ENCODE measurements around the gene AHCYL2. TPM values are rescaled to one million over a fixed set of nuclear protein-coding genes. Genes with fewer than 3 reads are reported as not detected.

The AHCYL2 gene
- total RNA-seq, 1 donor from 2014 or later, result 19.9 TPM

DNA sequence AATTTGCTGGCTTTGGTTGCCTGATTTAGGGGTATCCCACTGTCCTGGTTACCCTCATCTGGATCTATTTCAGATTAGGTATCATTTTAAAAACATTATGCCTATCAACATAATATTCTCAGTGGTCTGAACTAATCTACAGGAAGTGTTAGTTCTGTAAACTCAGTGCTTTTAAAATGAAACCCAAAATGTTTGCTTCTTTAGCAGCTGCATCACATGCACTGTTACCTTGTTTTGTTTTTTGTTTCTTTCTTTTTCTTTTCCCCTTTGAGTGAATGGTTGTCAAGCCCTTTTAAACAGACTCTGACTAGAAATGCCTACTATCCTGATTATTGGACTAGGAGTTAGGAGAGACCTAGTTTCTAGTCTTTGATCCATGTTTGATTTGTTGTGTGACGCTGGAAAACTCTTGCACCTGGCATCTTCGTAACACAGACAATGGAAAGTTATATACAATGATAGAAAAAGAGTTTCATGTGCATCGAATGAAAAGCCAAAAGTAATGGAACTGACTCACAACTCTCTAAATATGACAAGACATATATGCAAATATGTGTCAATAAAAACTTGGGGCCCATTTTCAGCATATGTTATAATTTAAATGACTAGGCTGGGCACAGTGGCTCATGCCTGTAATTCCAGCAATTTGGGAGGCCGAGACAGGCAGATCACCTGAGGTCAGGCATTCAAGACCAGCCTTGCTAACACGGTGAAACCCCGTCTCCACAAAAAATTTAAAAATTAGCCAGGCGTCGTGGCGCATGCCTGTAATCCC, 157.1 kb downstream of the AHCYL2 start:
- TF ChIP-seq, protein P1, sequence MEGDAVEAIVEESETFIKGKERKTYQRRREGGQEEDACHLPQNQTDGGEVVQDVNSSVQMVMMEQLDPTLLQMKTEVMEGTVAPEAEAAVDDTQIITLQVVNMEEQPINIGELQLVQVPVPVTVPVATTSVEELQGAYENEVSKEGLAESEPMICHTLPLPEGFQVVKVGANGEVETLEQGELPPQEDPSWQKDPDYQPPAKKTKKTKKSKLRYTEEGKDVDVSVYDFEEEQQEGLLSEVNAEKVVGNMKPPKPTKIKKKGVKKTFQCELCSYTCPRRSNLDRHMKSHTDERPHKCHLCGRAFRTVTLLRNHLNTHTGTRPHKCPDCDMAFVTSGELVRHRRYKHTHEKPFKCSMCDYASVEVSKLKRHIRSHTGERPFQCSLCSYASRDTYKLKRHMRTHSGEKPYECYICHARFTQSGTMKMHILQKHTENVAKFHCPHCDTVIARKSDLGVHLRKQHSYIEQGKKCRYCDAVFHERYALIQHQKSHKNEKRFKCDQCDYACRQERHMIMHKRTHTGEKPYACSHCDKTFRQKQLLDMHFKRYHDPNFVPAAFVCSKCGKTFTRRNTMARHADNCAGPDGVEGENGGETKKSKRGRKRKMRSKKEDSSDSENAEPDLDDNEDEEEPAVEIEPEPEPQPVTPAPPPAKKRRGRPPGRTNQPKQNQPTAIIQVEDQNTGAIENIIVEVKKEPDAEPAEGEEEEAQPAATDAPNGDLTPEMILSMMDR (IDR thresholded peaks at IDR 0.05; ENCODE audit: unreplicated experiment), result no peak
- Mint-ChIP-seq H3K9me3 (ENCODE audit: unreplicated experiment) (no peaks in the 10 kb centered on the region), H3K4me1 (ENCODE audit: unreplicated experiment) (peaks cover 2% of the 10 kb centered on the region), H3K36me3 (ENCODE audit: low read depth, unreplicated experiment) (no peaks in the 10 kb centered on the region), H3K27me3 (ENCODE audit: unreplicated experiment) (no peaks in the 10 kb centered on the region), H3K4me3 (ENCODE audit: unreplicated experiment) (no peak overlapping the region), H3K27ac (ENCODE audit: unreplicated experiment) (no peak overlapping the region)
- DNase-seq (ENCODE audit: low spot score), result no peak

DNA sequence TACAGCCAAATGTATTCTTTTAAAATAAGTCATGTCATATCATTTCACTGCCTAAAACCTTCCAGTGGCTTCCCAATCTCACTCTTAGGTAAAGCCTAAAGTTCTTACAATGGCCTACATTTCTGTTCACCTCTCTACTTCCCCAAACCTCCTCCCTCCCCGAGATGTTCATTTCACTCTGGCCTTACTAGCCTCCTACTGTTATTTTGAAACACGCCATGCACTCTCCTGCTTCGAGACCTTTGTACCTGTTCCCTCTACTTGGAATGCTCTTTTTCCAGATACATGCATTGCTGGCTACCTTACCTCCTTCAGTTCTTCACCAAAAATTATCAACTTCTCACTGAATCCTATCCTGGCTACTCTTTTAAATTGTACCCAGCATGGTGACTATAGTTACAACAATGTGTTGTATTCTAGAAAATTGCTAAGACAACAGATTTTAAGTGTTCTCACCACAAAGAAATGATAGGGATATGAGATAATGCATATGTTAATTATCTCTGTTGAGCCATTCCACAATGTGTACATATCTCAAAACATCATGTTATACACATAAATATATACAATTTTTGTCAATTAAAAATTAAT, 158.8 kb downstream of the AHCYL2 start:
- no peak for DNase-seq (ENCODE audit: low spot score)
- H3K36me3 Mint-ChIP-seq (ENCODE audit: low read depth, unreplicated experiment), result no peaks in the 10 kb centered on the region
- H3K9me3 Mint-ChIP-seq (ENCODE audit: unreplicated experiment), result no peaks in the 10 kb centered on the region
- no peak overlapping the region for H3K4me3 Mint-ChIP-seq (ENCODE audit: unreplicated experiment)
- no peaks in the 10 kb centered on the region for H3K27me3 Mint-ChIP-seq (ENCODE audit: unreplicated experiment)
- TF ChIP-seq, protein P1 (IDR thresholded peaks at IDR 0.05; ENCODE audit: unreplicated experiment), result no peak
- H3K27ac Mint-ChIP-seq (ENCODE audit: unreplicated experiment), result no peak overlapping the region
- peaks cover 2% of the 10 kb centered on the region for H3K4me1 Mint-ChIP-seq (ENCODE audit: unreplicated experiment)

DNA sequence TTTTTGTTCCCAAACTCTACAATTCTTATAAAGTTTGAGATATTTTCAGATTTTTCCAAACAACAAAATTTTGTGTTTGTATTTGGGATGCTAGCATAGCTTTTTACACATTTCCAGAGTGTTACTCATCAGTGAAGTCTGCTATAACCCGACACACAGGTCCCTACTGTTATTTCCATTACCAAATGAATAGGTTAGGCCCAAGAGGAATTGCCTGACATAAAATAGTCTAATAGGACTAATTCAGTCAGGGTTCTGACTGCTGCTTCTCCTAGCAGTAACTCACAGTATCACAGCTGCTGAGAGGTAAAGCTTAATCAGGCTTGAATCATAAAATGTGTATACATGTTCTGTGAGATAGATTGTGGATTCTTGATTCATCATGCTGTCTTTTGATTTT, 160.3 kb downstream of the AHCYL2 start:
- Mint-ChIP-seq H3K27me3 (ENCODE audit: unreplicated experiment) (no peaks in the 10 kb centered on the region), H3K4me1 (ENCODE audit: unreplicated experiment) (peaks cover 2% of the 10 kb centered on the region), H3K27ac (ENCODE audit: unreplicated experiment) (no peak overlapping the region), H3K4me3 (ENCODE audit: unreplicated experiment) (no peak overlapping the region), H3K36me3 (ENCODE audit: low read depth, unreplicated experiment) (no peaks in the 10 kb centered on the region), H3K9me3 (ENCODE audit: unreplicated experiment) (no peaks in the 10 kb centered on the region)
- TF ChIP-seq, protein P1 (IDR thresholded peaks at IDR 0.05; ENCODE audit: unreplicated experiment), result no peak
- DNase-seq (ENCODE audit: low spot score), result no peak

DNA sequence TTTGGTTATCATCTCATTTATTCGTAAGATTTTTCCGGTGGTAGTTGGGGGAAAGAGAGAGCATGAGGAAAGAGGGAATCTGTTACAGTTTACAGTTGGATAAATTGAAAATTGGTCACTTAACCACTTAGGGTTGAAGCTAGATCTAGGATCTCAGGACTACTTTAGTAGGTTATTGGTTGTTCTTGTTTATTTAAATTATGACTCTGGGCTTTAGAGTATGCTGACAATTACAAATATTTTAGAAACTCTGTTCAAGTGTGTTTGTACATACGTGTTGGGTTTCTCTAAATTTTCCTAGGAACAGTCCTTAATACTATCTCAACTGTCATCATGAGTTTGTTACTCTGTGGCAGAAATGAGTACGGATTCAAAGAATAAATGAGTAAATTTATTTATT, 160.8 kb downstream of the AHCYL2 start:
- H3K27me3 Mint-ChIP-seq (ENCODE audit: unreplicated experiment), result no peaks in the 10 kb centered on the region
- H3K36me3 Mint-ChIP-seq (ENCODE audit: low read depth, unreplicated experiment), result no peaks in the 10 kb centered on the region
- no peaks in the 10 kb centered on the region for H3K9me3 Mint-ChIP-seq (ENCODE audit: unreplicated experiment)
- TF ChIP-seq, protein P1 (IDR thresholded peaks at IDR 0.05; ENCODE audit: unreplicated experiment), result no peak
- H3K4me1 Mint-ChIP-seq (ENCODE audit: unreplicated experiment), result peaks cover 2% of the 10 kb centered on the region
- no peak for DNase-seq (ENCODE audit: low spot score)
- H3K27ac Mint-ChIP-seq (ENCODE audit: unreplicated experiment), result no peak overlapping the region
- no peak overlapping the region for H3K4me3 Mint-ChIP-seq (ENCODE audit: unreplicated experiment)

DNA sequence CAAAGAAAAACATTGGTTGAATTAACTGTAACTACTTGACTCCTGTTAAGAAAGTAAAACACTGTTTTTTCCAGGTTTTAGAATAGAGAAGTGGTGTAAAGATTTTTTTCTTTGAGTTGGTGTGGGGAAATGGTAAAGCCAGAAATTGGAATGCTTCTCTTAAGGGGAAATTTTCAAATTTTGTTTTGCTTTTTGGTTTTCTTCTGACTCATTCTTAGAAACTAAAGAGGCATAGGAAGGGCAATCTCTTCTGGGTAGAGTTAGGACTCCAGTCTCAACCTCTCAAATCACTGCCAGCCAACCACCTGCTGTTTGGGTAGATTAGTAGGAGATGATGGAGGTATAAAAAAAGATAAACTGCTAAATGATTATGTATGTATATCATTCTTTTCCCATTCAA, 161.7 kb downstream of the AHCYL2 start:
- peaks cover 2% of the 10 kb centered on the region for H3K4me1 Mint-ChIP-seq (ENCODE audit: unreplicated experiment)
- TF ChIP-seq, protein P1 (IDR thresholded peaks at IDR 0.05; ENCODE audit: unreplicated experiment), result no peak
- H3K27me3 Mint-ChIP-seq (ENCODE audit: unreplicated experiment), result no peaks in the 10 kb centered on the region
- H3K9me3 Mint-ChIP-seq (ENCODE audit: unreplicated experiment), result no peaks in the 10 kb centered on the region
- no peak for DNase-seq (ENCODE audit: low spot score)
- H3K4me3 Mint-ChIP-seq (ENCODE audit: unreplicated experiment), result no peak overlapping the region
- H3K36me3 Mint-ChIP-seq (ENCODE audit: low read depth, unreplicated experiment), result no peaks in the 10 kb centered on the region
- H3K27ac Mint-ChIP-seq (ENCODE audit: unreplicated experiment), result no peak overlapping the region

Measured in endothelial cell (in vitro differentiated cells).